ENCODE results near the gene FAM240A.
"Not testable (repeated sequence)": the region's sequence is repeated elsewhere in the genome, so short reads cannot be mapped to it uniquely, and the experiment has no call there.

The FAM240A gene

GRCh38 chr3:46587268-46587667 is 25.1 kb upstream of the FAM240A start:
- DNase-seq = not testable (repeated sequence)

- DNase-seq = no peak
These were observed 19.0 kb upstream of the FAM240A start for GRCh38 chr3:46593274-46593862.

GRCh38 chr3:46593979-46594378 is 18.3 kb upstream of the FAM240A start:
- no peak for DNase-seq

- no peak for DNase-seq
These were observed 17.6 kb upstream of the FAM240A start for GRCh38 chr3:46594723-46595122.

GRCh38 chr3:46595819-46596314 is 16.5 kb upstream of the FAM240A start:
- DNase-seq = no peak

GRCh38 chr3:46599590-46599989 is 12.7 kb upstream of the FAM240A start:
- DNase-seq = no peak

- DNase-seq = no peak
These were observed 8.8 kb upstream of the FAM240A start for GRCh38 chr3:46603446-46604046.

- DNase-seq = no peak
These were observed 8.2 kb upstream of the FAM240A start for GRCh38 chr3:46604127-46604526.

GRCh38 chr3:46607603-46608028 is 4.7 kb upstream of the FAM240A start:
- DNase-seq = no peak

GRCh38 chr3:46609212-46609721 is 3.1 kb upstream of the FAM240A start:
- no peak for DNase-seq

- DNase-seq = no peak
These were observed 2.2 kb upstream of the FAM240A start for GRCh38 chr3:46609944-46610722.

- DNase-seq = no peak
These were observed 1.1 kb downstream of the FAM240A start for GRCh38 chr3:46613313-46614005.

GRCh38 chr3:46614431-46614830 is 2.1 kb downstream of the FAM240A start:
- no peak for DNase-seq

- no peak for DNase-seq
These were observed 2.9 kb downstream of the FAM240A start for GRCh38 chr3:46615050-46615775.

GRCh38 chr3:46615976-46616375 is 3.7 kb downstream of the FAM240A start:
- DNase-seq = no peak

GRCh38 chr3:46617941-46618340 is 5.6 kb downstream of the FAM240A start:
- no peak for DNase-seq

GRCh38 chr3:46619845-46620778 is 7.8 kb downstream of the FAM240A start:
- no peak for DNase-seq

GRCh38 chr3:46624533-46624932 is 12.2 kb downstream of the FAM240A start:
- no peak for DNase-seq

GRCh38 chr3:46624975-46625490 is 12.7 kb downstream of the FAM240A start:
- no peak for DNase-seq

GRCh38 chr3:46626039-46626438 is 13.7 kb downstream of the FAM240A start:
- no peak for DNase-seq

GRCh38 chr3:46627078-46627477 is 14.8 kb downstream of the FAM240A start:
- no peak for DNase-seq

Data from activated T-cell treated with anti-CD3 and anti-CD28 coated beads for 4 hours (primary cell).